HG02884 (cell line): Measurements from ENCODE around the gene CMTM7.
A peak's percentile ranks its signal among the peaks of the same experiment; 100 is the strongest.

Source experiments
- ATAC-seq: cut with Tn5 transposase; IDR thresholded peaks from one replicate; pipeline ENCODE4 v1.9.1; 2021; ENCODE audit warnings: mild to moderate bottlenecking, moderate library complexity; ENCODE audit not compliant: unreplicated experiment

Gene CMTM7

DNA sequence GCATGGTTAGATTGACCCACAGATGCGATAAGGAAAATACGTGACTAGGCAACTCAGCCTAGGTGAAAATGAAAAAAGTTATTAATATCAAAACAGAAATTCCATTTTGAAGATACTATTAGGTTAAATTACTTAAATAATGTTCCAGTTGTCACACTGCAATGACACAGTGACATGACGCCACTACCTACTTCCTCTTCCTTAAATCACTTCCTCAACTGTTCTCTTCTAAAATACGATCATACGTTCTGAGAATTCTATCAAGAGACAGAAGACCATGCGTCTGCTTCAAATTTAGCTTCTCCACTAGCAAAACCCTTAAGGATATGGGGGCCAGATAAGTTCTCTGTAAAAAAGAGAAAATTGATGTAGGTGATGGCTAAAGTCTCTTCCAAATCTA, 92.8 kb downstream of the CMTM7 start:
- peak; percentile 47 for ATAC-seq

DNA sequence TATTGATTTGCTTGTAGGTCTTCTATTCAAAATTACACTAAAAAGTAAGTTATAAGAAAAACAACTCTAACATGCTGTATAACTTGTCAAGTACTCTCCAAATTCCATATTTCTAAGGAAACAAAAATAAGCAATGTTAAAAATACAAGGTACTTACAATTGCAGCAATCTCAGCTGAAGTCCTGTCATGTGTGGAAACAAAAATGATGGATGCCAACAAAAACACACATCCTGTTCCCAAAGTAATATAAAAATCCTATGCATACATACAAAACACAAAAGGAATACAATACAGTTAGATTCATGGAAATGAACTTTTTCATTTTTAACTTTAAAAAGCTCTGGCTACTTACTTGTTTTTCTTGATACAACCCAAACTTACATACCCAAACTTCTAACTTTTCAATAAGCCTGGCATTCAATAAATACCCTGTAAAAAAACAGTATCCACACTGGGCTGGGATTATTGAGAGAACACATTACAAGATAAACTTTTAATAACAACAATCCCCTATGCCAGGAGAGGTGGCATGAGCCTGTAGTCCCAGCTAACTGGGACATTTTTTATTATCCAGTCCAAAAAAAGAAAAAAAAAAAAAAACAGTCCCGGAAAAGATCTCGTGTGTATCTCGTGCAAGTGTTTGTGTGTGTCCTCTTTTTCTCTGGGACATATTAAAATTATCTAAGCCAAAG, 96.3 kb downstream of the CMTM7 start:
- ATAC-seq: no peak

DNA sequence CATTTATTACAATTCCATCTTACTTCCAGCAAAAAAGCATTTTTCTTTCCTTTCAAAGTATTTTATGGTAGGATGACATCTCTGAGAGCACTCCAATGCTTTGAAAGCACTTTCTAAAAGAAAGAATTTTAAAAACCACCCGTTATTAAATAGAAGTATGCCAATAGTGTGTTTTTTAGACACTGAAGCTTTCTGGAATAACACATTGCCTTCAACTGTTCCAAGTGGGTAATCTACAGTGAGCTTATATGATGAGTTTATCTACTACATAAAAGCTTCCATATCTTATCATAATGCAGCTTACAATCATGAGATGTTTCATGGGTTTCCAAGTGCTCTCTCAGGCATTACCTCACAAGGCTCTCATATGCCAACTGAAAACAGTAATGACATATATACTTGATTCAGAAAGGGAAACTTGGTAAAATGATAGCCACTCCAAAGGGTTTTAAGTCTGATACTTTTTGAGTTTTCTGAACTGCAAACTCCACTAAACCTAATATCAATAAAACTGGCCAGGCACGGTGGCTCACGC, 96.9 kb downstream of the CMTM7 start:
- no peak for ATAC-seq

DNA sequence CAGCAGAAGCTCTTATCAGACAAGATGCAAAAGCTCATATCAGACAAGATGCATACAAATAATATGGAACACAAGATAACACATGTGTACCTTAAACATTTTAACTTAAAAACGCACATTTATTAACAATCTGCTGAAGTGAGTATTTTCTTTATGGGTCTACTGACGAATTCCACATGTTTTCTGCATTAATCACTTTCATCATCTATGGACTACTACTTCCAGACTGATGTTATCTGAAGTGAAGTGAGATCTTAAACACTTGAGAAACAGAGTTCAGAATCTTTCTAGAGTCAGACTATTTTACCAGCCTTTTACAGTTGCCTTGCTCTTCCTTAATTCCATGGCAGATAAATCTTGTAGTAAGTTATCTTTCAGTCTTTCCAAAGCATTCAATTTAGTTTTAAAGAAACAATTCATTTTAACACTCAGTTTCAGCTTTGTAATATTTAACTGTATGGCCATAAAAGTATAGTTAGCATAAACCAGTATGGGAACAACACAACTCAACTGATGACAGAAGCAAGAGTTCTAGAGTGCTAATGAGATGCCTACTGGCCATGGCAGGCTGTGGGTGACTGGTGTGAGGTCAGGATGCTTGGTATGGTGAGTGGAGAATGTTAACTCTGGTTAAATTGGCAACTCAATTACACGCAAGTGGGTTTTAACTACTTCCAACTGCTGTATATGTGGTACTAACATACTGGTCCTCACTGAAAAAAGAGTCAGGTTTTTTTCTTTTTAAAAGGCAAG, 101.2 kb downstream of the CMTM7 start:
- no peak for ATAC-seq

DNA sequence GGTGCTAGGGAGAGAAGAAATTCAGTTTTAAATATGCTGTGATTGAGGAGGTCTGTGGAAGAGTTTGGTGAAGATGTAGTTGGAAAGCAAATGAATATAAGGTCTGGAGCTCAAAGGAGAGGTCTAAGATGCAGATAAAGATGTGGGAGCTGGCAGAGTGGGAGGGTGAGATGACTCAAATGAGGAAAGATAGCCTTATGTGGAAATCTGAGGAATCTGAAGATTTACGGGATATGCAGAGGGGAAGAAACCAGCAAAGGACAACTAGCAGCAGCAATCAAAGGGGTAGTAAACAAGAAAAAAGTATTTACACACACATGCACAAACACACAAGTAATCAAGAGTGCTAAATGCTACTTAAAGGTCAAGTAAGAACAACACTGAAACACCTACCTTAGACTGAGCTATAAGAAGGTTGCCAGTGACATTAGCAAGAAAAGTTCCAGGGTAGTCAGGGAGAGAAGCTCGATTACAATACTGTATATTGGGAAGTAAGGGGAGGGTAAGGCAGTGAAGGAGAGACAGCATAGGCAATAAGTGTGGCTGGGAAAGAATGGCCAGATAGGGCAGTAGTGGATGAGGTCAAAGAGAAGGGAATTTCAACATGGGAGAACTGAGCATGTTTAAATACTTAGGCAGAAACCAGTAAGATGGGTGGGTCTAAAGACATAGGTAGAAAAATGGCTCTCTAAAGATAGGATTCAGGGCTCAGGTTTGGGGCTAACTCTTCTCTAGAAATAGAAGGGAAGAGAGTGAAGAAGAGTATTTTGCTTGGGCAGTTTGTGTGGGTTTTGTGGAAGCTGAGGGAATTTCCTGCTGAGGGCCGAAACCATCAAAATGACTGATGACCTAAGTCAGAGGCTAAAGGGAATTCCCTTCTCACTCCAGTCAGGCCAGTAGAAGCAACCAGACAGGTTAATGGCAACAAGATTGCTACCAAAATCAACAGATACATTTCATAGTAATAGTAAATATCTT, 102.1 kb downstream of the CMTM7 start:
- ATAC-seq: peak; percentile 71

DNA sequence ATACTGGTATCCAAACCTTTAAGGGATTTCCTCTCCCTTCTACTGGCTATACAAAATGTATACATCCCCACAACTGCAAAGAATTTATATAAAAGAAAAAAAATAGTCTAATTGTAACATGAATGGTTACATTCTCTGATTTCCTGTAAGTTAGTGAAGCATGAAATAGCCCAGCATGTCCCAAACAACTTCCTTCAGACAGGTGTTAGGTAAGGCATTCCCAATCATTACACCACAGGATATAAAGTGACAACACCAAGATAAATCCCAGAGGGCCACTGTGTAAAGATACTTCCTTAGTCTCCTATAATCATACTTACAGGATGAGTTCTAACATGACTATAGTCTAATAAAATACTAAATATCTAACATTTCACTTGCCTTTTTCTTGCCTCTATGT, 103.4 kb downstream of the CMTM7 start:
- ATAC-seq: no peak

DNA sequence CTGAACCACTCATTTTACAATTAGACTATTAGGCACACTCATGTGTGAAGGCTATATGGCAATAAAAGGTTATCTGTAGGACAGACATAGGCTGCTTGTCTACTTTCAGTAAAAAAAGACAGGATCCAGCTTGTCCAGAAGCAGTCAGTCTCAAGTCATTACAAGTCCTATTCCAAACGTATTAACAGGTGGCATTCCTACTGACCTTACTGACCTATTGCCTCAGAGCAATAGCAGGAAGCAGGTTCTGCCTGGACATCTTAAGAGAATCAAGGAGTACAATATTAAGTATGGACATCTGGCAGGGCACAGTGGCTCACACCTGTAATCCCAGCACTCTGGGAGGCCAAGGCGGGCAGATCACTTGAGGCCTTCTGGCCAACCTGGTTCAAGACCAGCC, 104.0 kb downstream of the CMTM7 start:
- no peak for ATAC-seq

DNA sequence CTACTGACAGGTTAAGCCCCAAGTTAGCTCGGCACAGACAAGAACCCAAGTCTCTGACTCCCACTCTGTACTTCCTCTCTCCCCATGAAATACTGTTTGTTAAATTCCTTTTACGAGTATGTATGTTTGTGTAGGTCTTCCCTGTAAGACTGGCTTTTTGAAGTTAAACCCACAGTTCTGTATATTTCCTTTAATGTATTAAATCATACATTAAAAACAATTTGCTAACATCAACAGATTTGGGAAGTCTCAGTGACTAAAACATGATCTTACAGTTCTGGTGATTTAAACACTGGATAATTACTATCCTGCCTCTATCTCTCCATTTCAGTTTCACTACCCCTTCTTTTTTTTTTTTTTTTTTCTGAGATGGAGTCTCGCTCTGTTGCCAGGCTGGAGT, 106.6 kb downstream of the CMTM7 start:
- ATAC-seq: no peak

DNA sequence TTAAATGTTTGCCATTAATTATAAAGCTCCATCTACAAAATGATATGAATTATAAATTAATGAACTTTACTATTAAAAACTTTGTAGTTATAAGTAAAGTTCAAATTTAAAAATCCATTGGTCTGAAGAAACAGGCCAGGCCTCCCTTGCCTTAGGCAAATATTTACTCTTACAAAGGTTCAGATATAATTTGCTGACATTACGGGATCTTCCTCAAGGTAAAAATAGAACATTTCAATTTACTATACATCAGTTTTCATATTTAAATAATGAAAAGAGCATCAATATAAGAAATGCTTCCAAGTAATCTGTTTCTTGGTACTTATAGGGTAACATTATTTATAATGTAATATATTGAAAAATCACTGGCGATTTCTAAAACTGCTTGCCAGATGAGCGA, 107.3 kb downstream of the CMTM7 start:
- no peak for ATAC-seq

DNA sequence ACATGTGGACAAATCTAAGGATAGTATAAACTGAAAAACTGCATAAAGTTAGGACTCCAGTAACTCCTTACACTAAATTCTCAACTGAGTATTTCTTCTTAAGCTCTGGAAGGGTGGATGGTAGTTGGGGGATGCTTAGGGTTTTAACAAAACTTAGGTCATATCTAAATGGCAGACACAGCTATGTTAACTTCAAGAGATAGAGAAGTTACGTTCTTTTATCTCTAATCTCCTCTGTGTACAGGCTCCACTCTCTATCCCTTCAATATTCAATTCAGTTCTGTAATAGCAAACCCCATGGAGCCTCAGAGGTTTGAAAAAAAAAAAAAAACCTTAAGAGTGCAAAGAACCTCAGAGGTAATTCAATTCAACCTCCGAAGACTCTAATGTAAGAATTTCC, 107.9 kb downstream of the CMTM7 start:
- ATAC-seq: no peak

DNA sequence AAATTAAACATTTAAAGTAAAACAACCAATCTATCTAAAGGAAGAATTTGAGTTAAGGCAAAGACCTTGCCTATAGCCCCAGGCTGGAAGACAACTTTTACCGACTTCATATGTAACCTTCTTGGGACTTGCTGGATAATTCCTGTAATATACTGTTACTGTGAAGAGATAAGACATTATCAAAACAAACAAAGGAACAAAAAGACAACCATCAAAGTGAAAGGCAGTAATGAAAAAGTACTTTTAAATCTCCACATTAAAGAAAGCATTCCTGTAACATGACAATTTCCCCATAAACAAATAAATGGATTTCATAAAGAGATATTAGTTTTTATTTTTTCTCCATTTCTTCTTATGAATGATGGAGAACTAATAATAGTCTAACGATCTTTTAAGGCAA, 108.6 kb downstream of the CMTM7 start:
- ATAC-seq: no peak

DNA sequence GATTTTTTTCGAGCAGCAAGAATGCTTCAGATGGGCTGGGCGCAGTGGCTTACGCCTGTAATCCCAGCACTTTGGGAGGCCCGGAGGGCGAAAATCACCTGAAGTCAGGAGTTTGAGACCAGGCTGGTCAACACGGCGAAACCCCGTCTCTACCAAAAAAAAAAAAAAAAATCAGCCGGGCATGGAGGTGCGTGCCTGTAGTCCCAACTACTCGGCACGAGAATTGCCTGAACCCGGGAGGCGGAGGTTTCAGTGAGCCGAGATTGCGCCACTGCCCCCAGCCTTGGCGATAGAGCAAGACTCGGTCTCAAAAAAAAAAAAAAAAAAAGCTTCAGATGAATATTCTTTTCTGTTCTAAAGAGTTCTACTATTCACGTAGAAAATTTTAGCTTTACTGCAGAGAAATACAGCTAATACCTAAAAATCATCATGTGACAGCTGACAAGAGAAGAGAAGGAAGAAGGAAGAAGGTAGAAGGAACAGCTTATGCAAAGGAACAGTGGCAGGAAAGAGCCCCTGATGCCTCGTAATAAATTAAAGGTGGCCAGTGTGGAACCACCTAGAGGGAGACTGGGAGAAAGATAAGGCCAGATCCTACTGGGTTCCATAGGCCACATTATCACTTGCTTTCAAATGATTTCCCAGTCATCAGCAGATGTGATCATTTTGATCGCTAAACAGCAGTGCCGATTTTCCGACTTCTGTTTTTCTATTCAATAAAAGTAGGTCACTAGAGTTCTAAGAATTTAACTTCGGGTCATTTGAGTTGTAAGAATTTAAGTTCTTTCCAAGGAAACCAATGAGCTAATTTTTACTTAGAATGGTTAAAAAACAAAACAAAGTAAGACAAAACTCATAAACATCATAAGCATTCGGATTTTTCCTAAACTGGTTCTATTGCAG, 109.5 kb downstream of the CMTM7 start:
- no peak for ATAC-seq

DNA sequence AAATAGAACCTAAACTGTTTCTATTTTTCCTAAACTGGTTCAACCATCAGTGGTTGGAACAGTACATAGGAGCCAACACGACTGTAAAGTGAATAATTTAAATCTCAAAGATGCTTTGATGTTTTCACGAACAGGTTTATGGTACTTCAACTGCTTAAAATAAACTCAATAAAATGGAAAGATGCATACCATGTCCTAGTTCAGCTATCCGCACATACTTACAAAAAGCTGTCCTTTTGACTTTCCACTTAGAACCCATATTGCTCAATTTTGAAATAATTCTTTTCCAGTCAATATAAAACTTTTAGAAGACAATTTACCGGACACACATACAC, 110.1 kb downstream of the CMTM7 start:
- ATAC-seq: no peak

DNA sequence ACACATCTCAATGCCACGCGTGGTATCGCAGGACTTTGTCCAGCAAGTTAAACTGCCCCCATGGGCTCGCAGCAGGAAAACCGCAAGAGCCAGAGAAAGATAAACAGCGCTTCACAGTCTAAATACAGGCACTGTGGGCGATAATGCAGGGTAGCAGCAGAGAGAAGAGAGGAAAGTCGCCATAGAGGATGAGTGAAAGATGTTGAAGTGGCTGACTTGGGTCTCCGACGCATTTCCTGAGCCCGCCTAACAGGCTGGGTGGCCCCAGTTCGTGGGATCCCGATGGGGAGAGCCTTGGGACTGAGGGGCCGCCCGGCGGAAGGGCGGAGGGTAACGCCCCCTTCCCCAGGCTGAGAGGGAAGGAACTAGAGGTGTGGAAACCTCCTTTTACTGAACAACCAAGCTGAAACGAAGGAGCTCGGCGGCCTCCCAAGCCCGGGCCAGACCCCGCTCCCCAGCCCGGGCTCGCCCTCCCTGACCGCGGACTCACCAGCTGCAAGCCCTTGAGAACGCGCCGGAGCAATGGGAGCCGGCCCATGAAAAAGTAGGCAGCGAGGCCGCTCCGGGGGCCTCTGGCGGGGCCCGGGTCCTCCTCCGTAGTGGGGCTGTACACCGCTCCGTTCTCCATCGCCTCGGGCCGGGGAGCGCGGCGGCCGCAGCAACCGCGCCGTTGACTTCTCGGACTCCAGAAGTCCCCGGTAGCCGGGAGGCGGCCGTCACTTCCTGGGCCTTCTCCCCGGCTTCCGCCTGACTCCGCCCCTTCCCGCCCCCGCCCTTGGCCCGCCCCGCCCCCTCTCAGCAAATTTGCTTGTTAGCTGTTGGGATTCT, 110.7 kb downstream of the CMTM7 start, which contains the start of gene CMTM6:
CMTM6 (minus strand) TSS at position 735 of the 828 bp plus-strand sequence; CDS start at position 628, 107 bp downstream.
- ATAC-seq: peak; percentile 61

DNA sequence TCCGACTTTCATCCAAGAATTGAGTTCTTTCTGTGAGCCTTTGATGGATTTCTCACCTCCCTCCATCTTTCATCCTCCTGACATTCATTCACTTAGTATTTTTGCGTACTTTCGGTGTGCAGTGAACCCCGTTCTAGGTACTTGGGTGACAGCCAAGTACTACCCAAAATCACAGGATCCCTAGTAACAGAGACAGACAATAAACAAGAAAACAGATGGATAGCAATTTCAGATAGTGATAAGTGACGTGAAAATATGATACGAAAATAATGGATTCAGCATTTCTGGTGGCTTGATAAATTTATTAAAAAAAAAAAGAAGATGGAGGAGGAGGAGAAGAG, 111.3 kb downstream of the CMTM7 start:
- ATAC-seq: no peak
